Naive B cell (primary cell): ENCODE measurements around the gene SAA1. TPM values are rescaled to one million over a fixed set of nuclear protein-coding genes. Genes with fewer than 3 reads are reported as not detected.

Source experiments
- ATAC-seq, 2 donors: fragments of 150-1000 bp; cut with Tn5 transposase; 2 replicates each; pipeline ENCODE4 v1.10.0; 2021; ENCODE audit warnings: low read depth in 2 of 2, mild to moderate bottlenecking in 2 of 2, moderate library complexity in 2 of 2
- DNase-seq: peaks from one replicate; pipeline ENCODE4 v3.0.0; 2022
- H3K27ac Mint-ChIP-seq, 6 donors: one replicate each; pipeline ENCODE4 v1.8.0; 2020 to 2022; ENCODE audit warnings: mild to moderate bottlenecking in 6 of 6, mixed read lengths in 6 of 6, moderate library complexity in 5 of 6, inconsistent platforms in 2 of 6
- H3K27me3 Mint-ChIP-seq, 3 donors: one replicate each; pipeline ENCODE4 v1.8.0; 2021 to 2022; ENCODE audit warnings: mixed read lengths in 3 of 3, mild to moderate bottlenecking in 1 of 3
- H3K36me3 Mint-ChIP-seq, 2 donors: one replicate each; pipeline ENCODE4 v1.8.0; 2020 to 2022; ENCODE audit warnings: mixed read lengths in 2 of 2, inconsistent platforms in 1 of 2, mild to moderate bottlenecking in 1 of 2
- H3K4me1 Mint-ChIP-seq, 3 donors: one replicate each; pipeline ENCODE4 v1.8.0; 2020 to 2022; ENCODE audit warnings: mixed read lengths in 3 of 3, inconsistent platforms in 1 of 3, mild to moderate bottlenecking in 1 of 3, moderate library complexity in 1 of 3
- H3K4me3 Mint-ChIP-seq, 8 donors: one replicate each; pipeline ENCODE4 v1.8.0; 2020 to 2022; ENCODE audit warnings: mild to moderate bottlenecking in 8 of 8, mixed read lengths in 8 of 8, moderate library complexity in 8 of 8, inconsistent platforms in 2 of 8
- H3K9me3 Mint-ChIP-seq, 7 donors: one replicate each; pipeline ENCODE4 v1.8.0; 2020 to 2022; ENCODE audit warnings: mixed read lengths in 7 of 7, mild to moderate bottlenecking in 5 of 7, inconsistent platforms in 2 of 7, moderate library complexity in 1 of 7
- polyA plus RNA-seq, 6 donors: library from polyadenylated mRNA; unstranded; fragments of 300-500 nt; fragmentation: Illumina TruSeq; gene quantifications; one replicate each; pipeline ENCODE4 v1.2.3, GENCODE V29; 2021; ENCODE audit warnings: low read depth in 6 of 6

SAA1 gene
- polyA plus RNA-seq, 6 donors from 2014 or later = not detected

- H3K27ac Mint-ChIP-seq = peak overlapping the region in 4 of 6 donors; percentile 0 to 89 (median 9)
- DNase-seq = no peak
- no peak for ATAC-seq
- peaks cover 38 to 44% of the 10 kb centered on the region in 2 donors for H3K36me3 Mint-ChIP-seq
- no peaks in the 10 kb centered on the region for H3K9me3 Mint-ChIP-seq
- H3K27me3 Mint-ChIP-seq = no peaks in the 10 kb centered on the region
- no peak overlapping the region for H3K4me3 Mint-ChIP-seq
- H3K4me1 Mint-ChIP-seq = peaks cover 0 to 4% (median 0%) of the 10 kb centered on the region in 3 donors
These were observed 33.7 kb downstream of the SAA1 start for GRCh38 chr11:18299721-18300120.

- DNase-seq = no peak
- no peak for ATAC-seq
- no peaks in the 10 kb centered on the region for H3K9me3 Mint-ChIP-seq
- no peak overlapping the region for H3K4me3 Mint-ChIP-seq
- peaks cover 26 to 30% of the 10 kb centered on the region in 2 donors for H3K36me3 Mint-ChIP-seq
- H3K27me3 Mint-ChIP-seq = no peaks in the 10 kb centered on the region
- no peak overlapping the region for H3K27ac Mint-ChIP-seq
- H3K4me1 Mint-ChIP-seq = peaks cover 0 to 8% (median 0%) of the 10 kb centered on the region in 3 donors
These were observed 38.7 kb downstream of the SAA1 start for GRCh38 chr11:18304745-18305144.

- ATAC-seq (no peak), DNase-seq (no peak)
- Mint-ChIP-seq H3K27ac (no peak overlapping the region), H3K4me1 (peaks cover 9 to 17% (median 13%) of the 10 kb centered on the region in 3 donors), H3K4me3 (no peak overlapping the region), H3K36me3 (peaks cover 22 to 33% of the 10 kb centered on the region in 2 donors), H3K27me3 (no peaks in the 10 kb centered on the region), H3K9me3 (no peaks in the 10 kb centered on the region)
These were observed 41.5 kb downstream of the SAA1 start for GRCh38 chr11:18307461-18308139.

- Mint-ChIP-seq H3K27ac (no peak overlapping the region), H3K36me3 (peaks cover 16 to 33% of the 10 kb centered on the region in 2 donors), H3K9me3 (no peaks in the 10 kb centered on the region), H3K27me3 (no peaks in the 10 kb centered on the region), H3K4me1 (peaks cover 9 to 19% (median 13%) of the 10 kb centered on the region in 3 donors), H3K4me3 (no peak overlapping the region)
- no peak for DNase-seq
- no peak for ATAC-seq
These were observed 42.2 kb downstream of the SAA1 start for GRCh38 chr11:18308242-18308641.

- peaks cover 16 to 32% of the 10 kb centered on the region in 2 donors for H3K36me3 Mint-ChIP-seq
- H3K9me3 Mint-ChIP-seq = no peaks in the 10 kb centered on the region
- ATAC-seq (no peak), DNase-seq (no peak)
- no peaks in the 10 kb centered on the region for H3K27me3 Mint-ChIP-seq
- no peak overlapping the region for H3K4me3 Mint-ChIP-seq
- H3K27ac Mint-ChIP-seq = peak overlapping the region in 1 of 6 donors; percentile 56
- peaks cover 11 to 24% (median 15%) of the 10 kb centered on the region in 3 donors for H3K4me1 Mint-ChIP-seq
These were observed 43.6 kb downstream of the SAA1 start for GRCh38 chr11:18309691-18310090.

- Mint-ChIP-seq H3K27ac (peak overlapping the region; percentile 19 to 91 (median 78)), H3K36me3 (peaks cover 16 to 26% of the 10 kb centered on the region in 2 donors), H3K4me1 (peaks cover 19 to 35% (median 21%) of the 10 kb centered on the region in 3 donors), H3K4me3 (peak overlapping the region in 5 of 8 donors; percentile 11 to 27 (median 21)), H3K9me3 (no peaks in the 10 kb centered on the region), H3K27me3 (no peaks in the 10 kb centered on the region)
- ATAC-seq (peak; percentile 79 to 90), DNase-seq (peak; percentile 36)
These were observed 44.8 kb downstream of the SAA1 start for GRCh38 chr11:18310800-18311340.

- no peak for DNase-seq
- H3K27me3 Mint-ChIP-seq = no peaks in the 10 kb centered on the region
- H3K36me3 Mint-ChIP-seq = peaks cover 10 to 21% of the 10 kb centered on the region in 2 donors
- peak overlapping the region in 3 of 8 donors; percentile 17 to 53 (median 19) for H3K4me3 Mint-ChIP-seq
- ATAC-seq = no peak
- peaks cover 17 to 35% (median 19%) of the 10 kb centered on the region in 3 donors for H3K4me1 Mint-ChIP-seq
- H3K27ac Mint-ChIP-seq = peak overlapping the region in 5 of 6 donors; percentile 36 to 90 (median 53)
- H3K9me3 Mint-ChIP-seq = no peaks in the 10 kb centered on the region
These were observed 45.9 kb downstream of the SAA1 start for GRCh38 chr11:18312012-18312411.

- Mint-ChIP-seq H3K36me3 (peaks cover 8 to 25% of the 10 kb centered on the region in 2 donors), H3K9me3 (no peaks in the 10 kb centered on the region), H3K27ac (peak overlapping the region in 4 of 6 donors; percentile 36 to 72 (median 46)), H3K4me3 (no peak overlapping the region), H3K27me3 (no peaks in the 10 kb centered on the region), H3K4me1 (peaks cover 17 to 37% (median 23%) of the 10 kb centered on the region in 3 donors)
- DNase-seq (no peak), ATAC-seq (no peak)
These were observed 46.8 kb downstream of the SAA1 start for GRCh38 chr11:18312663-18313420.

- no peaks in the 10 kb centered on the region for H3K9me3 Mint-ChIP-seq
- no peak for DNase-seq
- peak overlapping the region in 3 of 6 donors; percentile 76 to 83 (median 82) for H3K27ac Mint-ChIP-seq
- peaks cover 26 to 45% (median 36%) of the 10 kb centered on the region in 3 donors for H3K4me1 Mint-ChIP-seq
- H3K27me3 Mint-ChIP-seq = no peaks in the 10 kb centered on the region
- no peak for ATAC-seq
- peaks cover 8 to 18% of the 10 kb centered on the region in 2 donors for H3K36me3 Mint-ChIP-seq
- H3K4me3 Mint-ChIP-seq = no peak overlapping the region
These were observed 48.1 kb downstream of the SAA1 start for GRCh38 chr11:18313965-18314763.

GRCh38 chr11:18314784-18315523, 48.9 kb downstream of the SAA1 start:
- peak overlapping the region in 2 of 6 donors; percentile 43 to 76 for H3K27ac Mint-ChIP-seq
- H3K4me3 Mint-ChIP-seq = peak overlapping the region in 2 of 8 donors; percentile 47 to 60
- ATAC-seq = no peak

GRCh38 chr11:18315893-18316292, 49.8 kb downstream of the SAA1 start:
- ATAC-seq (no peak), DNase-seq (no peak)
- H3K4me1 Mint-ChIP-seq = peaks cover 38 to 55% (median 47%) of the 10 kb centered on the region in 3 donors
- H3K4me3 Mint-ChIP-seq = no peak overlapping the region
- peak overlapping the region in 3 of 6 donors; percentile 13 to 88 (median 73) for H3K27ac Mint-ChIP-seq
- no peaks in the 10 kb centered on the region for H3K27me3 Mint-ChIP-seq
- peaks cover 2 to 13% of the 10 kb centered on the region in 2 donors for H3K36me3 Mint-ChIP-seq
- no peaks in the 10 kb centered on the region for H3K9me3 Mint-ChIP-seq

More at GRCh38 chr11:18314784-18315523, 48.9 kb downstream of the SAA1 start:
- H3K9me3 Mint-ChIP-seq = no peaks in the 10 kb centered on the region
- H3K27me3 Mint-ChIP-seq = no peaks in the 10 kb centered on the region
- H3K4me1 Mint-ChIP-seq = peaks cover 34 to 53% (median 44%) of the 10 kb centered on the region in 3 donors
- no peak for DNase-seq
- peaks cover 8 to 17% of the 10 kb centered on the region in 2 donors for H3K36me3 Mint-ChIP-seq

GRCh38 chr11:18317551-18317950, 51.5 kb downstream of the SAA1 start:
- H3K4me1 Mint-ChIP-seq = peaks cover 40 to 57% (median 55%) of the 10 kb centered on the region in 3 donors
- H3K4me3 Mint-ChIP-seq = no peak overlapping the region
- H3K9me3 Mint-ChIP-seq = peaks cover 0 to 4% (median 0%) of the 10 kb centered on the region in 7 donors
- peaks cover 0 to 9% of the 10 kb centered on the region in 2 donors for H3K36me3 Mint-ChIP-seq
- no peak overlapping the region for H3K27ac Mint-ChIP-seq
- DNase-seq = no peak
- ATAC-seq = no peak
- no peaks in the 10 kb centered on the region for H3K27me3 Mint-ChIP-seq
